GM12878 (cell line): Measurements from ENCODE around the gene HYAL1. TPM values are rescaled to one million over a fixed set of nuclear protein-coding genes. Genes with fewer than 3 reads are reported as not detected.

Experiments
- BCL11A ChIP-seq: IDR thresholded peaks from 2 replicates; pipeline ENCODE4 v1.6.1; 2011; ENCODE audit warnings: low read depth, low read length
- CHD1 ChIP-seq: IDR thresholded peaks from 2 replicates; pipeline ENCODE4 v1.6.1; 2012; ENCODE audit warnings: low read depth, low read length, improper control_type of control experiment
- CUX1 ChIP-seq: IDR thresholded peaks from 2 replicates; pipeline ENCODE4 v1.6.1; 2012; ENCODE audit warnings: improper control_type of control experiment, low read depth, low read length; ENCODE audit not compliant: insufficient replicate concordance
- E2F8 ChIP-seq: fragments of 450-650 bp; IDR thresholded peaks from 2 replicates; pipeline ENCODE4 v1.6.1; 2018; ENCODE audit warnings: mild to moderate bottlenecking, low read depth, moderate library complexity; ENCODE audit not compliant: partially characterized antibody
- EGR1 ChIP-seq, 2 experiments: IDR thresholded peaks; 1 replicate in 1 of 2; 2 replicates in 1 of 2; pipeline ENCODE4 v1.6.1; 2011 to 2012; ENCODE audit warnings: low read depth in 2 of 2, low read length in 2 of 2, borderline replicate concordance in 1 of 2, mild to moderate bottlenecking in 1 of 2, moderate library complexity in 1 of 2
- ELK1 ChIP-seq: IDR thresholded peaks from 2 replicates; pipeline ENCODE4 v1.6.1; 2012; ENCODE audit warnings: low read depth, low read length, improper control_type of control experiment
- MEF2B ChIP-seq: fragments of 450-650 bp; IDR thresholded peaks from 2 replicates; pipeline ENCODE4 v1.6.1; 2018; ENCODE audit warnings: mild to moderate bottlenecking, moderate library complexity; ENCODE audit not compliant: partially characterized antibody, poor library complexity, severe bottlenecking
- NFXL1 ChIP-seq: fragments of 450-650 bp; IDR thresholded peaks from 2 replicates; pipeline ENCODE4 v1.6.1; 2017; ENCODE audit warnings: antibody characterized with exemption, mild to moderate bottlenecking, borderline replicate concordance
- NR2F1 ChIP-seq: fragments of 450-650 bp; conservative IDR thresholded peaks from 2 replicates; pipeline ENCODE4 v1.6.1; 2017; ENCODE audit warnings: mild to moderate bottlenecking
- RAD51 ChIP-seq: fragments of 450-650 bp; IDR thresholded peaks from 2 replicates; pipeline ENCODE4 v1.6.1; 2016; ENCODE audit warnings: moderate library complexity, mild to moderate bottlenecking, inconsistent platforms
- RELA ChIP-seq: fragments of 450-650 bp; IDR thresholded peaks from 2 replicates; pipeline ENCODE4 v1.8.0; 2014; ENCODE audit warnings: borderline replicate concordance; ENCODE audit not compliant: partially characterized antibody
- STAT3 ChIP-seq: IDR thresholded peaks from 2 replicates; pipeline ENCODE4 v1.6.1; 2011; ENCODE audit warnings: low read depth, low read length, improper control_type of control experiment
- TAF1 ChIP-seq: IDR thresholded peaks from 2 replicates; pipeline ENCODE4 v1.6.1; 2011; ENCODE audit warnings: mild to moderate bottlenecking, low read depth, low read length, borderline replicate concordance
- ZBED1 ChIP-seq: IDR thresholded peaks from 2 replicates; pipeline ENCODE4 v1.6.1; 2016; ENCODE audit warnings: borderline replicate concordance
- ZNF592 ChIP-seq: fragments of 450-650 bp; IDR thresholded peaks from 2 replicates; pipeline ENCODE4 v1.6.1; 2017; ENCODE audit warnings: mild to moderate bottlenecking, moderate library complexity
- polyA plus RNA-seq, 11 experiments: library from polyadenylated mRNA; depleted of rRNA in 4 of 11; unstranded in 6 of 11; stranded (reverse) in 5 of 11; fragments of >200 nt; fragmentation: Nextera tagmentation in 4 of 11; fragmentation: Illumina TruSeq in 1 of 11; extraction: Ambion mirVana in 4 of 11; extraction: Trizol in 1 of 11; gene quantifications; 1 replicate in 1 of 11; 2 replicates in 10 of 11; pipeline versions ENCODE4 v1.2.1 to v1.2.3, GENCODE V29; 2011 to 2016; ENCODE audit warnings: inconsistent platforms in 2 of 11, missing spikeins in 2 of 11, low read depth in 1 of 11
- total RNA-seq, 4 experiments: library from RNA; depleted of rRNA in 3 of 4; stranded (reverse); fragments of >200 nt in 3 of 4; fragmentation: Illumina TruSeq in 1 of 4; extraction: Trizol in 1 of 4; gene quantifications; 2 replicates each; pipeline versions ENCODE4 v1.2.1 to v1.2.3, GENCODE V29; 2013 to 2021

Gene HYAL1
- total and polyA plus RNA-seq, 10 of the 15 experiments (the other 5 are each of a cell fraction or from before 2014, with no cell fraction given) = 0.04 to 0.55 (median 0.18) TPM; not detected in 2

DNA sequence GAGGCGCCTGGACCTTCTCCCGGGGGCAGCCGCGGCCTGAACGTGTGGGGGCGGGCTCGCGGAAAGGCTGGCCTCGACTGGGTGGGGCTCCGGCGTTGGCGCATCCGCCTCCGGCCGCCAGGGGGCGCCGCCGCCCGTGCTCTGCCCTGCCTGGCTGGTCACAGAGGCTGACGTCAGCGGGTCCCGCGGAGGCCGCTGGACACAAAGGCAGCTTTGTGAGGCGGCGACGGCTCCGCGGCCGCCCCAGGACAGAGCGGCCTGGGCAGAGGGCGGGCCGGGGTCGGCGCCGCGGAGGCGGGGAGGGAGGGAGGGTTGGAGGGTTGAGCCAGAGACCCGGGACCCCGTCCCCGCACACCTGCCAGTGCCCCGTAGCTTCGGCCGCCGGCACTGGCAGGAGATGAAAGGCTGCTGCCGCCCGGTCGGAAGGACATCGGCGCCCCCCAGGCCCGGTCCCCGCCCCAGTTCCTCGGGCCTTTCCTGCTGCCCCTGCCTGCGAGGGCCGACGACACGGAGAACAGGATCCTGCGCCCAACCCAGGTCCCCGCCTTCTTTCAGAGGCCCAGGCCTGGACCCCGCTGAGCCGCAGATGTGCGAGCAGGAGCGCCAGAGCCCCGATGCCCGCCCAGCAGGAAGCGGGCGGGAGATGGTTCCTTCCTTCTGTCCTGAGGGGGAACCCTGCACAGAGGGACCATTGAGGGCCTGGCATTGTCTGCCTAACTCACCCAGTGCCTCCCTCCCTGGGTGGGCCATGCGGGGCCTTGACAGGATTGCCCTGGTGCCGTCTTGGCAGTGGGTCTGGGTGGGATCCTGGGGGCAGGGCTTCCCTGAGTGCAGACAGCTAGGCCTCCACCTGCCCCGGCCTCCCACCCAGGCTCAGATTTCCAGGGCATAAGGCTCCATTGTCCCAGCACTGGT, 43.1 kb downstream of the HYAL1 start (continued):
- TF ChIP-seq ZNF592 (no peak; the same call in 1 of the 2 replicates), E2F8 (no peak), BCL11A (no peak), ELK1 (0 out of 2 replicates have a peak, but pooled peaks have one; percentile 17), STAT3 (no peak), ZBED1 (peak; percentile 78; the same call in 1 of the 2 replicates), NR2F1 (peak; percentile 58), CUX1 (no peak), NFXL1 (no peak), RAD51 (no peak), EGR1 (IDR thresholded peaks at IDR 0.05; ENCODE audit: borderline replicate concordance in 1 of 2, low read depth in 2 of 2, low read length in 2 of 2) (peak in 1 of 2 experiments; percentile 81; a peak in 1 of 3 replicates), CHD1 (no peak), RELA (no peak), TAF1 (no peak), MEF2B (no peak)
